ENCODE results near the gene PNPLA3.

PNPLA3 gene

DNA sequence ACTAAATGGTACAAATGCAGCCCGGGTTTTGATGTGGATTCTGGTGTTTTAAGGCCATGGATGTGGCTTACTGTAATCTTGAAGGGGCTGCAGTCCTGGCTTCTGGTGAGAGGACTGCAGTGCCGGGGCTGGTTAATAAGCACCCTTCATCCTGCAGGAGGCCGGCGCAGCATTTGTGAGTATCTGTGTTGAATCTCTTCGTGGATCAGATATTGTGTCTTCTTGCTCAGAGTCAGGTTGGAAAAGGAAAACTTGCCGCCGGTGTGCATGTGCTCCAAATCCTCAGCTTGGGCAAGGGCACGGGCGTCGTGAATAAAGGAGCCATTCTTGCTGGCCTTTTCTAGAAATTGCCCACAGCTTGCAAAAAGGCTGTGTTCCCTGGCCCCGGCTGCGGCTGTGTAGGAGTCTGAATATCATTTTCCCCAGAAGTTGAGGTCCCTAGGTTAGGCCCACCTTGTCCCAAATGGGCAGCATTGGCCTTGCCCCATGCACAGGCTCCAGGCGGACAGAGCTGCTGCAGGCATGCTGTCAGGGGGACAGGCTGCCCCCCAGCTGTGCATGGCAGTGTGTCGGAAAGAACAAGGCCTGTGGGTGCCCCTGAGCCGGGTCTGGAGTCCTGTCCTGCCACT, 71.6 kb downstream of the PNPLA3 start:
- DNase-seq: no peak

DNA sequence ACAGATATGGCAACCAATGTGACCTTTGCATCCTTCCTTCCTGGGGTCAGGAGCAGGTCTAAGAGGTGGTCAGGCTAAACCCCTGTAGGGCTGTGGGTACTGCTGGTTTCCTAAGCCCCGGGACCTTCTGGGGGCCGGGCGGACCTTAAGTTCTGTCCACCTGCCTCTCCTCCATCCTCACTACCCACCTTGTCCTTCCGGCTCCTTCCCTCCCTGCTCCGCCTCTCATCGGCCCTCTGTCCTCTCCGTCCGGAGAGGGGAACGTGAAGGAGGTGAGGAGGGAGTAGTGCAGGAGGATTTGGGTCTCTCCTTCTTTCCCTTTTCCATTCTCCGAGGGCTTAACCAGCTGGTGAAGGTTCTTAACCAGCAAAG, 72.2 kb downstream of the PNPLA3 start:
- no peak for DNase-seq

DNA sequence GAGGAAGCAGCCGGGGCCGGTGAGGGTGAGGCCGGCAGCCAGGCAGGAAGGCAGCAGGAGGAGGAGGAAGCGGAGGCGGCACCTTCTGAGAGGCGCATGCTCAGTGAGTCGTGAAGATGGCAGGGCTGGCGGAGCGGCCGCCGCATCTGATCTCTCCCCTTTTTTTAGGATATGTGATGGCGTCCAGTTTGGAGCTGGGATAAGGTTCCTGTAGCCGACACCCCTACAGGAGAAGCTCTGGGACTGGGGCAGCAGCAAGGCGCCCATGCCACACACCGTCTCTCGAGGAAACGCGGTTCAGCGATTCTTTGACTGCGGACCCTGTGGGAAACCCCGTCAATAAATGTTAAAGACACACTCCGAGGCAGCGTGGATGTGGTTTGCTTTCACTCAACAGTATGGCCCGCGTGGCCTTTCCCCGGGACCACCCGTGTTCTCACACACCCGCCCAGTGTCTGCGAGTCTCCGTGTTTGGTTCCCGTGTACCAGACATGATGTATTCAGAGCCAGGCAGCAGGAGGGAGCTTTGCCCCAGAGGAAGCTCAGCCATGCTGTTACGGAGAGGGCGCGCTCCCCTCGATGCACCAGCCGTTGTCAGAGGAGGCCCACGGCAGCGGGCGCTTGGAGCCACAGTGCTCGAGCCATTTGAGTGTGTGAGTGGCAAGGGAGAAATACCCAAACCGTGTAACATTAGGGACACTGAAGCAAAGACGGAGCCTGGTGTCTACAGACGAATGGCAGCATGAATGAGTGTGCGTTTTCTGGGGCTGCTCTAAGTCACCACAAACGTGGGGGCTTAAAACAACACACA, 72.8 kb downstream of the PNPLA3 start:
- DNase-seq: peak; percentile 71 to 72

DNA sequence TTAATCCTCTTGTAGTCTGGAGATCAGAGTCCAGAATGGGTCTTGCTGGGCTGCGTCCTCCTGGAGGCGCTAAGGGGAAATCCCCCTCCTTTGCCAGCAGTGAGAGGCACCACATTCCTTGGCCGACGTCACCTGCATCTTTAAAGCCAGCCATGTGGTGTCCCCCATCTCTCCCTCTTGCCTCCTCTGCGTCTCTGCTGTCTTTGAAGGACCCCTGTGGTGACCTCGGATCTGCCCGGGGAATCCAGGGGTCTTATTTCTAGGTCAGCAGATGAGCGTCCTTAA, 73.3 kb downstream of the PNPLA3 start:
- no peak for DNase-seq

All from activated CD4-positive, alpha-beta T cell treated with anti-CD3 and anti-CD28 coated beads for 4 hours (primary cell).